Endothelial cell of umbilical vein (primary cell): Measurements from ENCODE around the gene MAPT. TPM values are rescaled to one million over a fixed set of nuclear protein-coding genes. Genes with fewer than 3 reads are reported as not detected.

ENCODE experiments used
- BruUV-seq: library from RNA; stranded (reverse); fragments of 400-500 nt; replicated peaks from 2 replicates; lab custom pipeline; 2021; lab: Mats Ljungman, UMichigan
- CTCF ChIA-PET: fragments of 300-600, 350-600 bp; sonication (Branson Sonifier 250); formaldehyde crosslinking; loops from one replicate; lab custom pipeline; 2021; ENCODE audit warnings: antibody characterized with exemption, inconsistent platforms; lab: Charles Lee
- POLR2A ChIA-PET: fragments of 300-600, 350-600 bp; sonication (Branson Sonifier 250); formaldehyde crosslinking; loops from one replicate; lab custom pipeline; 2021; ENCODE audit warnings: antibody characterized with exemption, inconsistent platforms; lab: Charles Lee
- DNase-seq: peaks from one replicate; pipeline ENCODE4 v3.0.0-alpha.2; 2011; ENCODE audit warnings: low read depth, low spot score
- FAIRE-seq: peaks from 2 replicates; lab custom pipeline; 2011; peaks lifted over from hg19 to GRCh38; lab: Jason Lieb, UNC
- H2AFZ ChIP-seq: 2 replicates; pipeline ENCODE4 v1.6.0; 2012; ENCODE audit warnings: low read depth, low read length, control low read depth, inconsistent platforms
- H3K27ac ChIP-seq: 2 replicates; pipeline ENCODE4 v1.5.1; 2011; ENCODE audit warnings: low read depth, mild to moderate bottlenecking, control low read depth, low read length, moderate library complexity; ENCODE audit not compliant: insufficient read depth
- H3K27me3 ChIP-seq, 2 experiments: 2 replicates each; pipeline versions ENCODE4 v1.6.0 to v1.6.1; 2011; ENCODE audit warnings: low read length in 2 of 2, mixed read lengths in 1 of 2; ENCODE audit not compliant: control insufficient read depth in 2 of 2, insufficient read depth in 2 of 2
- H3K36me3 ChIP-seq, 2 experiments: 2 replicates in 1 of 2; 3 replicates in 1 of 2; pipeline ENCODE4 v1.5.1; 2011; ENCODE audit warnings: low read length in 2 of 2, mild to moderate bottlenecking in 1 of 2, moderate library complexity in 1 of 2; ENCODE audit not compliant: control insufficient read depth in 2 of 2, insufficient read depth in 2 of 2; ENCODE audit errors: extremely low read depth in 1 of 2
- H3K4me1 ChIP-seq: 3 replicates; pipeline ENCODE4 v1.5.1; 2011; ENCODE audit warnings: mild to moderate bottlenecking, low read length; ENCODE audit not compliant: control insufficient read depth, insufficient read depth; ENCODE audit errors: extremely low read depth
- H3K4me2 ChIP-seq: 2 replicates; pipeline ENCODE4 v1.6.1; 2011; ENCODE audit warnings: low read length, control low read depth, mixed read lengths; ENCODE audit not compliant: insufficient read depth
- H3K4me3 ChIP-seq, 3 experiments: fragments of 200-600 bp in 1 of 3; sonication (generic), shearing (Covaris generic) in 1 of 3; replicated peaks in 1 of 3; 2 replicates each; pipeline ENCODE4 v1.5.1; 2011 to 2016; ENCODE audit warnings: control low read depth in 3 of 3, low read length in 3 of 3, mild to moderate bottlenecking in 2 of 3, inconsistent platforms in 1 of 3, low read depth in 1 of 3, moderate library complexity in 1 of 3; ENCODE audit not compliant: insufficient read depth in 1 of 3
- H3K79me2 ChIP-seq: 2 replicates; pipeline ENCODE4 v1.6.0; 2012; ENCODE audit warnings: low read length, inconsistent platforms; ENCODE audit not compliant: control insufficient read depth, insufficient read depth
- H3K9ac ChIP-seq: replicated peaks from 2 replicates; pipeline ENCODE3; 2011; ENCODE audit warnings: low read length, control low read depth; ENCODE audit not compliant: insufficient read depth; ENCODE audit errors: extremely low read depth
- H3K9me1 ChIP-seq: replicated peaks from 3 replicates; pipeline ENCODE4 v1.6.0; 2011; ENCODE audit warnings: mild to moderate bottlenecking, low read length; ENCODE audit not compliant: control insufficient read depth, insufficient read depth; ENCODE audit errors: extremely low read depth
- H3K9me3 ChIP-seq: replicated peaks from 2 replicates; pipeline ENCODE4 v1.5.1; 2012; ENCODE audit warnings: low read length, inconsistent platforms; ENCODE audit not compliant: control insufficient read depth, insufficient read depth
- H4K20me1 ChIP-seq: replicated peaks from 2 replicates; pipeline ENCODE3; 2011; ENCODE audit warnings: mild to moderate bottlenecking, low read length; ENCODE audit not compliant: control insufficient read depth, insufficient read depth; ENCODE audit errors: extremely low read depth
- EZH2 ChIP-seq: IDR thresholded peaks from 2 replicates; pipeline ENCODE4 v1.6.1; 2012; ENCODE audit warnings: borderline replicate concordance, low read depth, mild to moderate bottlenecking, moderate library complexity, low read length, inconsistent platforms; ENCODE audit not compliant: severe bottlenecking
- FOS ChIP-seq: IDR thresholded peaks from 2 replicates; pipeline ENCODE4 v1.6.1; 2011; ENCODE audit warnings: mild to moderate bottlenecking, low read length, moderate library complexity, borderline replicate concordance; ENCODE audit not compliant: insufficient read depth
- POLR2A ChIP-seq: IDR thresholded peaks from 2 replicates; pipeline ENCODE4 v1.6.1; 2012; ENCODE audit warnings: low read depth, mild to moderate bottlenecking, control low read depth, low read length
- dilution Hi-C: fragments of 300-500 bp; cut with MboI; formaldehyde crosslinking; loops from one replicate; pipeline ENCODE4 v1.15.0; 2019; ENCODE audit warnings: low sequenced_read_pairs; ENCODE audit not compliant: extremely low pct_ligation_motif_present
- intact Hi-C: fragments of 100-400 bp; cut with micrococcal nuclease; formaldehyde crosslinking; loops from one replicate; pipeline ENCODE4 v1.10.0; 2022
- polyA plus RNA-seq, 4 experiments: library from polyadenylated mRNA; depleted of rRNA in 3 of 4; stranded (reverse) in 3 of 4; unstranded in 1 of 4; fragments of >200 nt; gene quantifications; 2 replicates each; pipeline versions ENCODE4 v1.2.1 to v1.2.3, GENCODE V29; 2011 to 2012; ENCODE audit warnings: missing spikeins in 1 of 4
- total RNA-seq: library from RNA; stranded (reverse); gene quantifications from 2 replicates; pipeline ENCODE4 v1.2.3, GENCODE V29; 2021

The MAPT gene
- total and polyA plus RNA-seq, 2 donors (not counting 3 experiments of a cell fraction or from before 2014, with no cell fraction given) = 0.04 to 0.51 TPM

DNA sequence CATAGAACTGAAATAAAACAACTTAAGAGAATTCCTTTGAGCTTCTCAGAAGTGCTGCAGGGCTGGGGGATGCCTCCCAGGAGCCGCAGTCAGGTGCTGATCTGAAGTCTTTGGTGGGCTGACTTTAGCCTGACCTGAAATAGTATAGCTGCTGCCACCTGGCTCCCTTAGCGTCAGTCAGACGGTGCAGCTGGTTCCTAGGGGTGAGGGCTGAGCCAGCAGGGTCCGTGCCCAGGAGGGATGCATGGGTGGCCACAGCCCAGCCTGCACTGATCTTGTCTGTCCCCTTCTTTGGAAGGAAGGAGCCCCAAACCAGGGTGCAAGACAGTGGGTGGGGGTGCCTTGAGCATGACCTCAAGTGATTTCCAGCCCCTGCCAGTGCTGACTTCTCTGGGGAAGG, 11.5 kb downstream of the MAPT start:
- no peak for DNase-seq
- CTCF ChIA-PET = interaction anchor here (1.9 kb wide), 1 partner anchor 13 kb away, joined by 5 read pairs; no protein-coding TSS in a partner anchor
- H2AFZ ChIP-seq = no peak overlapping the region
- dilution Hi-C loops (no loop called here), intact Hi-C loops (no loop called here)
- POLR2A ChIA-PET = no interaction called here
- BruUV-seq = no TSS peak
- H3K27ac ChIP-seq = no peak overlapping the region
- no peaks in the 10 kb centered on the region for H3K79me2 ChIP-seq
- no peaks in the 10 kb centered on the region for H4K20me1 ChIP-seq
- no peaks in the 10 kb centered on the region for H3K36me3 ChIP-seq
- H3K27me3 ChIP-seq = peaks cover 7 to 14% of the 10 kb centered on the region in 2 experiments
- no peak for FAIRE-seq
- no peak overlapping the region for H3K9ac ChIP-seq
- no peaks in the 10 kb centered on the region for H3K9me3 ChIP-seq
- H3K9me1 ChIP-seq = no peaks in the 10 kb centered on the region
- H3K4me1 ChIP-seq = no peaks in the 10 kb centered on the region
- H3K4me2 ChIP-seq = no peak overlapping the region
- TF ChIP-seq FOS (no peak), POLR2A (no peak), EZH2 (no peak)
- no peak overlapping the region for H3K4me3 ChIP-seq

DNA sequence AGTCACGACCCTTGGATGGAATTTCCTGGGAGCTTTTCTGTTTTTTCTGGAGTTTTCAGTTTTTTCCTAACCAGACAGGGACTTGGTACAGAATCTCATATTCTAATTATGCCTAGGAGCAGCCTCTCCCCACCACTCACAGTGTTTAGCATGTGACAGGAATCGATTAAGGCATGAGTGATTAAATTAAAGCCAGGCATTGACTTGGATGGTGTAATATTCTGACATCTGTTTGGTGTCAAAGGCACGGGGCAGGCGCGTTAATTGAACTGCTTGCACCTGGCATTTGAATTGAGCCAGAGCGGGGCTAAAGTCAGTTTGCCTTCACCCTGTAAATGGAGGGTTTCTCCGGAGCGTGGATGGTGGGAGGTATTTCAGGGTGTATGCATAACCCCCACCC, 11.9 kb downstream of the MAPT start:
- dilution Hi-C loops (no loop called here), intact Hi-C loops (no loop called here)
- FAIRE-seq (no peak), DNase-seq (no peak)
- no peak for TF ChIP-seq FOS
- POLR2A ChIA-PET = no interaction called here
- H3K79me2 ChIP-seq = no peaks in the 10 kb centered on the region
- CTCF ChIA-PET = interaction anchor here (1.9 kb wide), 1 partner anchor 14 kb away, joined by 5 read pairs; no protein-coding TSS in a partner anchor
- no peak overlapping the region for H3K4me2 ChIP-seq
- H4K20me1 ChIP-seq = no peaks in the 10 kb centered on the region
- H2AFZ ChIP-seq = no peak overlapping the region
- no peaks in the 10 kb centered on the region for H3K4me1 ChIP-seq
- H3K36me3 ChIP-seq = no peaks in the 10 kb centered on the region
- no peak overlapping the region for H3K27ac ChIP-seq
- BruUV-seq = no TSS peak
- no peaks in the 10 kb centered on the region for H3K9me1 ChIP-seq
- peaks cover 7 to 15% of the 10 kb centered on the region in 2 experiments for H3K27me3 ChIP-seq
- H3K9ac ChIP-seq = no peak overlapping the region
- no peak overlapping the region for H3K4me3 ChIP-seq
- H3K9me3 ChIP-seq = no peaks in the 10 kb centered on the region
